ENCODE results near the gene TMEM97.

DNA sequence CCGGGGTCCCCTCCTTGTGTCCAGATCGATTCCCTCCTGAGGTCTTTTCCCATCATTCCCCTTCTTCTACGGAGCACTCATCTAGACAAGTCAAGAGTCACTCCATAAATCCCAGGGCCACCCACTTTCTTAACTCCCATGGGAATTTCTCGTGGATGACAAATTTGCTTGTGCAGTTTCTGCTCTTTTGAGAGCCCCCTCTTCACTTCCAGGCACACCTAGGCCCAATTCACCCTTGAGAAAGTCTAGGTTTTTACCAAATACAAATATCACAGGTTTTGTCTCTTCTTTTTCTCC, 38.8 kb downstream of the TMEM97 start:
- TF ChIP-seq, protein P1, sequence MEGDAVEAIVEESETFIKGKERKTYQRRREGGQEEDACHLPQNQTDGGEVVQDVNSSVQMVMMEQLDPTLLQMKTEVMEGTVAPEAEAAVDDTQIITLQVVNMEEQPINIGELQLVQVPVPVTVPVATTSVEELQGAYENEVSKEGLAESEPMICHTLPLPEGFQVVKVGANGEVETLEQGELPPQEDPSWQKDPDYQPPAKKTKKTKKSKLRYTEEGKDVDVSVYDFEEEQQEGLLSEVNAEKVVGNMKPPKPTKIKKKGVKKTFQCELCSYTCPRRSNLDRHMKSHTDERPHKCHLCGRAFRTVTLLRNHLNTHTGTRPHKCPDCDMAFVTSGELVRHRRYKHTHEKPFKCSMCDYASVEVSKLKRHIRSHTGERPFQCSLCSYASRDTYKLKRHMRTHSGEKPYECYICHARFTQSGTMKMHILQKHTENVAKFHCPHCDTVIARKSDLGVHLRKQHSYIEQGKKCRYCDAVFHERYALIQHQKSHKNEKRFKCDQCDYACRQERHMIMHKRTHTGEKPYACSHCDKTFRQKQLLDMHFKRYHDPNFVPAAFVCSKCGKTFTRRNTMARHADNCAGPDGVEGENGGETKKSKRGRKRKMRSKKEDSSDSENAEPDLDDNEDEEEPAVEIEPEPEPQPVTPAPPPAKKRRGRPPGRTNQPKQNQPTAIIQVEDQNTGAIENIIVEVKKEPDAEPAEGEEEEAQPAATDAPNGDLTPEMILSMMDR (IDR thresholded peaks at IDR 0.05), result no peak
- TF ChIP-seq POLR2A (IDR thresholded peaks at IDR 0.05), result no peak
